HCT116 (cell line): ENCODE measurements around the gene NEURL1. TPM values are rescaled to one million over a fixed set of nuclear protein-coding genes. Genes with fewer than 3 reads are reported as not detected.

Source experiments
- ATAC-seq: fragments of 200-7000 bp; cut with Tn5 transposase; 2 replicates; pipeline ENCODE4 v1.9.1; 2020; ENCODE audit warnings: mild to moderate bottlenecking, moderate library complexity
- BruUV-seq: library from RNA; stranded (reverse); fragments of 400-500 nt; replicated peaks from 2 replicates; lab custom pipeline; 2021; lab: Mats Ljungman, UMichigan
- CTCF ChIA-PET: fragments of 300-600 bp; sonication (Branson Sonifier 250); formaldehyde crosslinking; loops from one replicate; lab custom pipeline; 2021; ENCODE audit warnings: antibody characterized with exemption; lab: Charles Lee
- POLR2A ChIA-PET: fragments of 300-600, 350-600 bp; sonication (Branson Sonifier 250); formaldehyde crosslinking; loops from one replicate; lab custom pipeline; 2021; ENCODE audit warnings: antibody characterized with exemption; lab: Charles Lee
- RAD21 ChIA-PET, 2 experiments: fragments of 300-600 bp; sonication (Branson Sonifier 250); formaldehyde crosslinking; loops; one replicate each; lab custom pipeline; 2023; ENCODE audit warnings: low total read pairs in 2 of 2; ENCODE audit not compliant: uncharacterized antibody in 2 of 2, unreplicated experiment in 2 of 2, low non-redundant PET in 1 of 2; lab: Charles Lee
- DNase-seq: peaks from one replicate; pipeline ENCODE4 v3.0.0-alpha.2; 2010; ENCODE audit warnings: low read depth, low spot score
- H2AFZ ChIP-seq: fragments of 200-600 bp; shearing (Covaris generic), sonication (generic); 2 replicates; pipeline ENCODE4 v1.6.1; 2017; ENCODE audit warnings: low read depth, mixed run types, mixed read lengths, antibody characterized with exemption, low read length; ENCODE audit not compliant: poor library complexity, severe bottlenecking
- H3K27ac ChIP-seq: 2 replicates; pipeline ENCODE4 v1.5.1; 2012; ENCODE audit warnings: low read depth, low read length
- H3K27me3 ChIP-seq: fragments of 200-600 bp; sonication (generic); 2 replicates; pipeline ENCODE4 v1.6.1; 2016; ENCODE audit warnings: mixed run types, low read length, mixed read lengths; ENCODE audit not compliant: insufficient read depth
- H3K36me3 ChIP-seq, 2 experiments: fragments of 200-500 bp in 1 of 2; fragments of 200-600 bp in 1 of 2; sonication (Bioruptor generic) in 1 of 2; sonication (generic) in 1 of 2; 2 replicates each; pipeline versions ENCODE4 v1.5.1 to v1.6.1; 2014 to 2016; ENCODE audit warnings: low read length in 2 of 2, inconsistent platforms in 1 of 2, mixed read lengths in 1 of 2, mixed run types in 1 of 2; ENCODE audit not compliant: insufficient read depth in 2 of 2, control insufficient read depth in 1 of 2
- H3K4me1 ChIP-seq, 2 experiments: fragments of 200-600 bp in 1 of 2; sonication (generic) in 1 of 2; 2 replicates each; pipeline versions ENCODE4 v1.5.1 to v1.6.1; 2012 to 2017; ENCODE audit warnings: low read length in 2 of 2, inconsistent platforms in 1 of 2, mild to moderate bottlenecking in 1 of 2, mixed read lengths in 1 of 2, mixed run types in 1 of 2, moderate library complexity in 1 of 2; ENCODE audit not compliant: insufficient read depth in 2 of 2, control insufficient read depth in 1 of 2
- H3K4me2 ChIP-seq: fragments of 200-600 bp; sonication (generic); 2 replicates; pipeline ENCODE4 v1.6.1; 2017; ENCODE audit warnings: mixed run types, low read length, mixed read lengths
- H3K4me3 ChIP-seq, 2 experiments: fragments of 200-600 bp in 1 of 2; sonication (generic) in 1 of 2; replicated peaks in 1 of 2; 2 replicates each; pipeline ENCODE4 v1.5.1; 2011 to 2016; ENCODE audit warnings: low read length in 2 of 2, control low read depth in 1 of 2, low read depth in 1 of 2, mild to moderate bottlenecking in 1 of 2, mixed read lengths in 1 of 2, mixed run types in 1 of 2
- H3K79me2 ChIP-seq: fragments of 200-600 bp; sonication (generic); 2 replicates; pipeline ENCODE4 v1.6.1; 2017; ENCODE audit warnings: mild to moderate bottlenecking, mixed run types, low read length, moderate library complexity, mixed read lengths; ENCODE audit not compliant: insufficient read depth
- H3K9ac ChIP-seq: fragments of 200-600 bp; sonication (generic); 2 replicates; pipeline ENCODE4 v1.6.1; 2016; ENCODE audit warnings: low read length, mixed read lengths
- H3K9me2 ChIP-seq: fragments of 200-600 bp; sonication (generic), shearing (Covaris generic); 2 replicates; pipeline ENCODE4 v1.6.1; 2017; ENCODE audit warnings: mixed run types, mild to moderate bottlenecking, moderate library complexity; ENCODE audit not compliant: insufficient read depth
- H3K9me3 ChIP-seq, 2 experiments: fragments of 200-500 bp in 1 of 2; fragments of 200-600 bp in 1 of 2; sonication (Bioruptor generic) in 1 of 2; sonication (generic) in 1 of 2; 2 replicates each; pipeline ENCODE4 v1.6.1; 2014 to 2017; ENCODE audit warnings: low read length in 2 of 2, mixed read lengths in 2 of 2, inconsistent platforms in 1 of 2, low read depth in 1 of 2, mild to moderate bottlenecking in 1 of 2, mixed run types in 1 of 2, moderate library complexity in 1 of 2; ENCODE audit not compliant: control insufficient read depth in 1 of 2, insufficient read depth in 1 of 2
- H4K20me1 ChIP-seq: fragments of 200-600 bp; sonication (generic), shearing (Covaris generic); 2 replicates; pipeline ENCODE4 v1.6.1; 2017; ENCODE audit warnings: mixed run types, mild to moderate bottlenecking, moderate library complexity; ENCODE audit not compliant: insufficient read depth
- CBX3 ChIP-seq: IDR thresholded peaks from 2 replicates; pipeline ENCODE4 v1.6.1; 2012; ENCODE audit warnings: low read depth
- CEBPB ChIP-seq: IDR thresholded peaks from 2 replicates; pipeline ENCODE4 v1.6.1; 2012; ENCODE audit warnings: low read depth
- JUND ChIP-seq: IDR thresholded peaks from 2 replicates; pipeline ENCODE4 v1.6.1; 2012
- TCF7L2 ChIP-seq: IDR thresholded peaks from 2 replicates; pipeline ENCODE4 v1.7.0; 2011; ENCODE audit warnings: borderline replicate concordance, inconsistent platforms; ENCODE audit not compliant: insufficient read depth, insufficient read length; ENCODE audit errors: extremely low read depth
- ZFX ChIP-seq: fragments of 450-650 bp; IDR thresholded peaks from 2 replicates; pipeline ENCODE4 v1.6.1; 2017
- ZNF274 ChIP-seq: fragments of 200-500 bp; sonication (Bioruptor generic); IDR thresholded peaks from 2 replicates; pipeline ENCODE4 v1.6.1; 2014; ENCODE audit warnings: mild to moderate bottlenecking, low read depth, low read length, inconsistent platforms
- intact Hi-C: fragments of 100-400 bp; cut with micrococcal nuclease; formaldehyde crosslinking; loops from 2 replicates; pipeline ENCODE4 v1.10.0; 2022
- total RNA-seq: library from RNA; stranded (reverse); gene quantifications from one replicate; pipeline ENCODE4 v1.2.1, GENCODE V29; 2021; ENCODE audit not compliant: unreplicated experiment
- TF ChIP-seq, protein P1 (sequence below): IDR thresholded peaks from 2 replicates; pipeline ENCODE4 v1.6.1; 2012
- TF ChIP-seq, protein P2 (sequence below): IDR thresholded peaks from 2 replicates; pipeline ENCODE4 v1.6.1; 2012; ENCODE audit warnings: low read depth
- TF ChIP-seq, protein P3 (sequence below), 3 experiments: fragments of 200-600 bp in 1 of 3; sonication (generic) in 1 of 3; IDR thresholded peaks in 2 of 3; conservative IDR thresholded peaks in 1 of 3; 2 replicates each; pipeline ENCODE4 v1.5.1; 2012 to 2017; ENCODE audit warnings: low read depth in 2 of 3, low read length in 2 of 3, antibody characterized with exemption in 1 of 3, borderline replicate concordance in 1 of 3, control low read depth in 1 of 3, mild to moderate bottlenecking in 1 of 3, mixed read lengths in 1 of 3, mixed run types in 1 of 3, moderate library complexity in 1 of 3; ENCODE audit not compliant: insufficient read depth in 1 of 3

Gene NEURL1
- total RNA-seq, 1 experiment from 2014 or later: 1.4 TPM

DNA sequence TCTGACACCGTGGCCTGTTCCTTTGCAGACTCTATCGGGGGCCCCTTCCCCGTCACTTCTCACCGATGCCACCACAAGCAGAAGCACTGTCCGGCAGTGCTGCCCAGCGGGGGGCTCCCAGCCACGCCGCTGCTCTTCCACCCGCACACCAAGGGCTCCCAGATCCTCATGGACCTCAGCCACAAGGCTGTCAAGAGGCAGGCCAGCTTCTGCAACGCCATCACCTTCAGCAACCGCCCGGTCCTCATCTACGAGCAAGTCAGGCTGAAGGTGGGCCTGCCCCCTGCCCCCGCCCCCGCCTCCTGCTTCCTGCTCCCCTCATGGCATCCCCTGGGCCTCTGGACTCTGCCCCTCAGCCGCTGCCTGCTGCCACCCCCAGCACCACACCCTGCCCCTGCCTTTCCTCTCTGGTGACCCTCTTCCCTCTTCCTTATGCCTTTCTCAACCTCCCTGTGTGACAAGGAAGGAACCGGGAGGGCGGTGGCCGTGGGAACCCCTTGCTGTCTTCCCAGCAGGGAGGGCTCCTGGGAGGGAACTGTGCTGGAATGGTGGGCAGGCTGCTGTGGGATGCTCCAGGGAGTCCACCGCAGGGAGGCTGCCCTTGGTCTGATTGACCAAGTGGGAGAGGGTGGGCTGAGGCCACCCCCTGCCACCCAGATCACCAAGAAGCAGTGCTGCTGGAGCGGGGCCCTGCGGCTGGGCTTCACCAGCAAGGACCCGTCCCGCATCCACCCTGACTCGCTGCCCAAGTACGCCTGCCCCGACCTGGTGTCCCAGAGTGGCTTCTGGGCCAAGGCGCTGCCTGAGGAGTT, 77.5 kb downstream of the NEURL1 start:
- intact Hi-C loops: no loop called here
- RAD21 ChIA-PET: no interaction called here
- Histone ChIP-seq H3K79me2 (no peaks in the 10 kb centered on the region), H3K27me3 (no peaks in the 10 kb centered on the region), H3K9me3 (no peaks in the 10 kb centered on the region), H3K9ac (no peak overlapping the region), H3K4me1 (peaks cover 0 to 17% of the 10 kb centered on the region in 2 experiments; a peak in 1 of 4 replicates), H3K36me3 (no peaks in the 10 kb centered on the region), H3K9me2 (no peaks in the 10 kb centered on the region), H4K20me1 (no peaks in the 10 kb centered on the region), H3K4me3 (no peak overlapping the region), H3K27ac (no peak overlapping the region; the same call in 1 of the 2 replicates), H2AFZ (no peak overlapping the region), H3K4me2 (no peak overlapping the region)
- CTCF ChIA-PET: no interaction called here
- no TSS peak for BruUV-seq
- POLR2A ChIA-PET: no interaction called here
- ATAC-seq (no peak), DNase-seq (no peak)
- TF ChIP-seq ZNF274 (no peak), CEBPB (no peak)

DNA sequence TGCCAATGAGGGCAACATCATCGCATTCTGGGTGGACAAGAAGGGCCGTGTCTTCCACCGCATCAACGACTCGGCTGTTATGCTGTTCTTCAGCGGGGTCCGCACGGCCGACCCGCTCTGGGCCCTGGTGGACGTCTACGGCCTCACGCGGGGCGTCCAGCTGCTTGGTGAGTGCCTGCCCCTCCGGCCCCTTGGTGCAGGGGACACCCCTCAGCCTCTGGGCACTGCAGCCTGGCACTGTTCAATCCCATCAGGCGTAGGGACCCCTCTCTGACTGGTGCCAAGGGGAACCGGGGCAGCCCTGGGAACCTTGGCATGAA, 78.1 kb downstream of the NEURL1 start:
- H3K36me3 ChIP-seq: no peaks in the 10 kb centered on the region
- CTCF ChIA-PET: no interaction called here
- H3K9me3 ChIP-seq: no peaks in the 10 kb centered on the region
- H3K9me2 ChIP-seq: no peaks in the 10 kb centered on the region
- DNase-seq (no peak), ATAC-seq (no peak)
- H3K4me1 ChIP-seq: peaks cover 0 to 17% of the 10 kb centered on the region in 2 experiments; a peak in 1 of 4 replicates
- RAD21 ChIA-PET: no interaction called here
- TF ChIP-seq, protein P1, sequence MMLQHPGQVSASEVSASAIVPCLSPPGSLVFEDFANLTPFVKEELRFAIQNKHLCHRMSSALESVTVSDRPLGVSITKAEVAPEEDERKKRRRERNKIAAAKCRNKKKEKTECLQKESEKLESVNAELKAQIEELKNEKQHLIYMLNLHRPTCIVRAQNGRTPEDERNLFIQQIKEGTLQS: no peak
- no peak for TF ChIP-seq JUND
- TF ChIP-seq, protein P2, sequence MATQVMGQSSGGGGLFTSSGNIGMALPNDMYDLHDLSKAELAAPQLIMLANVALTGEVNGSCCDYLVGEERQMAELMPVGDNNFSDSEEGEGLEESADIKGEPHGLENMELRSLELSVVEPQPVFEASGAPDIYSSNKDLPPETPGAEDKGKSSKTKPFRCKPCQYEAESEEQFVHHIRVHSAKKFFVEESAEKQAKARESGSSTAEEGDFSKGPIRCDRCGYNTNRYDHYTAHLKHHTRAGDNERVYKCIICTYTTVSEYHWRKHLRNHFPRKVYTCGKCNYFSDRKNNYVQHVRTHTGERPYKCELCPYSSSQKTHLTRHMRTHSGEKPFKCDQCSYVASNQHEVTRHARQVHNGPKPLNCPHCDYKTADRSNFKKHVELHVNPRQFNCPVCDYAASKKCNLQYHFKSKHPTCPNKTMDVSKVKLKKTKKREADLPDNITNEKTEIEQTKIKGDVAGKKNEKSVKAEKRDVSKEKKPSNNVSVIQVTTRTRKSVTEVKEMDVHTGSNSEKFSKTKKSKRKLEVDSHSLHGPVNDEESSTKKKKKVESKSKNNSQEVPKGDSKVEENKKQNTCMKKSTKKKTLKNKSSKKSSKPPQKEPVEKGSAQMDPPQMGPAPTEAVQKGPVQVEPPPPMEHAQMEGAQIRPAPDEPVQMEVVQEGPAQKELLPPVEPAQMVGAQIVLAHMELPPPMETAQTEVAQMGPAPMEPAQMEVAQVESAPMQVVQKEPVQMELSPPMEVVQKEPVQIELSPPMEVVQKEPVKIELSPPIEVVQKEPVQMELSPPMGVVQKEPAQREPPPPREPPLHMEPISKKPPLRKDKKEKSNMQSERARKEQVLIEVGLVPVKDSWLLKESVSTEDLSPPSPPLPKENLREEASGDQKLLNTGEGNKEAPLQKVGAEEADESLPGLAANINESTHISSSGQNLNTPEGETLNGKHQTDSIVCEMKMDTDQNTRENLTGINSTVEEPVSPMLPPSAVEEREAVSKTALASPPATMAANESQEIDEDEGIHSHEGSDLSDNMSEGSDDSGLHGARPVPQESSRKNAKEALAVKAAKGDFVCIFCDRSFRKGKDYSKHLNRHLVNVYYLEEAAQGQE: no peak
- TF ChIP-seq CBX3: no peak
- no peak for TF ChIP-seq TCF7L2
- TF ChIP-seq, protein P3, sequence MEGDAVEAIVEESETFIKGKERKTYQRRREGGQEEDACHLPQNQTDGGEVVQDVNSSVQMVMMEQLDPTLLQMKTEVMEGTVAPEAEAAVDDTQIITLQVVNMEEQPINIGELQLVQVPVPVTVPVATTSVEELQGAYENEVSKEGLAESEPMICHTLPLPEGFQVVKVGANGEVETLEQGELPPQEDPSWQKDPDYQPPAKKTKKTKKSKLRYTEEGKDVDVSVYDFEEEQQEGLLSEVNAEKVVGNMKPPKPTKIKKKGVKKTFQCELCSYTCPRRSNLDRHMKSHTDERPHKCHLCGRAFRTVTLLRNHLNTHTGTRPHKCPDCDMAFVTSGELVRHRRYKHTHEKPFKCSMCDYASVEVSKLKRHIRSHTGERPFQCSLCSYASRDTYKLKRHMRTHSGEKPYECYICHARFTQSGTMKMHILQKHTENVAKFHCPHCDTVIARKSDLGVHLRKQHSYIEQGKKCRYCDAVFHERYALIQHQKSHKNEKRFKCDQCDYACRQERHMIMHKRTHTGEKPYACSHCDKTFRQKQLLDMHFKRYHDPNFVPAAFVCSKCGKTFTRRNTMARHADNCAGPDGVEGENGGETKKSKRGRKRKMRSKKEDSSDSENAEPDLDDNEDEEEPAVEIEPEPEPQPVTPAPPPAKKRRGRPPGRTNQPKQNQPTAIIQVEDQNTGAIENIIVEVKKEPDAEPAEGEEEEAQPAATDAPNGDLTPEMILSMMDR (IDR thresholded peaks at IDR 0.05 in 2 of 3, conservative IDR thresholded peaks at IDR 0.05 in 1 of 3; ENCODE audit: borderline replicate concordance in 1 of 3, insufficient read depth in 1 of 3, low read depth in 2 of 3, low read length in 2 of 3): no peak
- TF ChIP-seq ZFX: no peak
- POLR2A ChIA-PET: no interaction called here
- BruUV-seq: no TSS peak
- intact Hi-C loops: no loop called here
- H3K4me3 ChIP-seq: no peak overlapping the region
- no peaks in the 10 kb centered on the region for H3K27me3 ChIP-seq
- H3K79me2 ChIP-seq: no peaks in the 10 kb centered on the region
- H2AFZ ChIP-seq: no peak overlapping the region
- no peaks in the 10 kb centered on the region for H4K20me1 ChIP-seq
- H3K4me2 ChIP-seq: no peak overlapping the region
- no peak overlapping the region for H3K27ac ChIP-seq
- no peak overlapping the region for H3K9ac ChIP-seq
